Measurements from ENCODE around the gene C9orf50.

The C9orf50 gene

GRCh38 chr9:129632460-129632859 lies 11.6 kb upstream of the C9orf50 start:
- in situ Hi-C loops (cut with HindIII; ENCODE audit: low sequenced_read_pairs), result loop anchor here (5.0 kb wide), 1 partner anchor 95 kb away; no protein-coding TSS in a partner anchor

DNA sequence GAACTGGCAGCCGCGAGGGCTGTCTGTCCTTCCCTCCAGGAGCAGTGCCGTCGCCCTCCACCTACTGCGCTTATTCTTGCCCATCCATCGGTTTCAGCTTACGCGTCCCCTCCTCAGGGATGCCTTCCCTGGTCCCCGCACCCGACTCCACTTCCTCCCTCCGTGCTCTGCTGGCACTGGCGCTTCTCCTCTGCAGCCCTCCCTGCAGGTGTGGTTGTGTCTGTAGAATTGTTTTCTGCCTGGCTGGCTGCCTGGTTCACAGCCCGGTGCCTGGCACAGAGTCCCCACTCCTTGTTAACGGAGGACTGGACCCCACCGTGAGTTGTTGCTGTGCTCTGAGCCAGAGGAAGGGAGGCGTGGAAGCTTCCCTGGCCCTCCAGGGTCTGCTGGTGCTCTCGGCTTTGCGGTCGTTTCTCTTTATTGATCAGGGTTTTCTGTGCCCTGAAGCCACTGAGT lies 10.8 kb upstream of the C9orf50 start:
- in situ Hi-C loops (cut with HindIII; ENCODE audit: low sequenced_read_pairs), result loop anchor here (5.0 kb wide), 1 partner anchor 96 kb away; no protein-coding TSS in a partner anchor

- in situ Hi-C loops (cut with HindIII; ENCODE audit: low sequenced_read_pairs), result loop anchor here (5.0 kb wide), 1 partner anchor 96 kb away; no protein-coding TSS in a partner anchor
These were observed 10.2 kb upstream of the C9orf50 start for GRCh38 chr9:129630967-129631673.

- in situ Hi-C loops (cut with HindIII; ENCODE audit: low sequenced_read_pairs), result no loop called here
These were observed 8.4 kb upstream of the C9orf50 start for GRCh38 chr9:129629251-129629820.

DNA sequence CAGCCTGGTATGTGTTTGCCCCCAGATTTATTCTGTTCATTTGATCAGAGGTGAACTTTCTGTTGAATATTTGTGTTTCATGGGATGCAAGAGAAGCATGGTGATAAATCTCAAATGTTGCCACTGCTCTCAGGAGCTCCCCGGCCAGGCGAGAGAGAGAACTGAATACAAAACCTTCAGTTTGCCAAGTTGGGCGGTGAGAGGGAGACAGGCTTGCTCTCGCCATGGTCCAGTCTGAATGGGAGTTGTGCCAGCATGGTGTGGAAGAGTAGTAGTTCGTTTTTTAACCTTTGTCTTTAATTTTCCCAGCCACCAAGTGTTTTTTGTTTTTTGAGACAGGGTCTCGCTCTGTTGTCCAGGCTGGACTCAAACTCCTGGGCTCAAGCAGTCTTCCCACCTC lies 7.8 kb upstream of the C9orf50 start:
- in situ Hi-C loops (cut with HindIII; ENCODE audit: low sequenced_read_pairs), result no loop called here

GRCh38 chr9:129627556-129628440 lies 6.9 kb upstream of the C9orf50 start:
- in situ Hi-C loops (cut with HindIII; ENCODE audit: low sequenced_read_pairs), result no loop called here

- in situ Hi-C loops (cut with HindIII; ENCODE audit: low sequenced_read_pairs), result no loop called here
These were observed 5.9 kb upstream of the C9orf50 start for GRCh38 chr9:129626625-129627284.

GRCh38 chr9:129626079-129626624 lies 5.3 kb upstream of the C9orf50 start, which contains the start of gene NTMT1:
NTMT1 (plus strand) TSS chr9:129626163; CDS start chr9:129632704, 6,541 bp downstream.
- in situ Hi-C loops (cut with HindIII; ENCODE audit: low sequenced_read_pairs), result no loop called here

GRCh38 chr9:129624947-129625346 lies 4.0 kb upstream of the C9orf50 start:
- in situ Hi-C loops (cut with HindIII; ENCODE audit: low sequenced_read_pairs), result no loop called here

DNA sequence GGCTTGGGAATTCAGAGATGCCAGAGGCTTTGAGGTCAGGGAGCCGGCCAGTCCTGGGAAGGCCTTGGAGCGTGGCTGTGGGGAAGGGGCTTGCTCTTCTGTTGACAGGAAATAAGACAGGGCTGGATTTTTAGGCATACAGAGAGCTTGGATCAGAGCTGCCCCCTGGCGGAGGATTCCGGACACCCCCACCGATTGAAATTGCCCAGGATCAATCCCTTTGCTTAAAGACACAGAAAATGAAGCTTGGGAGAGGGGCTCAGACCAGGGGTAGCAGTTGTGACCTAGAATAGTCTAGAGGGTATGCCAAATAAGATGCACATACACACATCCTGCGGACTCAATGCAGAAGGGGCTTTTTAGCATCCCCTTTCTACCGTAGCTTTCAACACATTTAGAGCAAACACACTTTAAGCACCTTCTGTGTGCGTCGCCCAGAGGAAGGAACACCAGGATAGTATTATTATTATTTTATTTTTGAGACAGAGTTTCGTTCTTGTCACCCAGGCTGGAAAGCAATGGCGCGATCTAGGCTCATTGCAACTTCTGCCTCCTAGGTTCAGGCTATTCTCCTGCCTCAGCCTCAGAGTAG lies 3.4 kb upstream of the C9orf50 start:
- in situ Hi-C loops (cut with HindIII; ENCODE audit: low sequenced_read_pairs), result no loop called here

GRCh38 chr9:129623331-129623730 lies 2.4 kb upstream of the C9orf50 start:
- in situ Hi-C loops (cut with HindIII; ENCODE audit: low sequenced_read_pairs), result no loop called here

- in situ Hi-C loops (cut with HindIII; ENCODE audit: low sequenced_read_pairs), result no loop called here
These were observed 873 bp downstream of the C9orf50 start for GRCh38 chr9:129619787-129620668.

- in situ Hi-C loops (cut with HindIII; ENCODE audit: low sequenced_read_pairs), result no loop called here
These were observed 3.7 kb downstream of the C9orf50 start for GRCh38 chr9:129617167-129617566.

DNA sequence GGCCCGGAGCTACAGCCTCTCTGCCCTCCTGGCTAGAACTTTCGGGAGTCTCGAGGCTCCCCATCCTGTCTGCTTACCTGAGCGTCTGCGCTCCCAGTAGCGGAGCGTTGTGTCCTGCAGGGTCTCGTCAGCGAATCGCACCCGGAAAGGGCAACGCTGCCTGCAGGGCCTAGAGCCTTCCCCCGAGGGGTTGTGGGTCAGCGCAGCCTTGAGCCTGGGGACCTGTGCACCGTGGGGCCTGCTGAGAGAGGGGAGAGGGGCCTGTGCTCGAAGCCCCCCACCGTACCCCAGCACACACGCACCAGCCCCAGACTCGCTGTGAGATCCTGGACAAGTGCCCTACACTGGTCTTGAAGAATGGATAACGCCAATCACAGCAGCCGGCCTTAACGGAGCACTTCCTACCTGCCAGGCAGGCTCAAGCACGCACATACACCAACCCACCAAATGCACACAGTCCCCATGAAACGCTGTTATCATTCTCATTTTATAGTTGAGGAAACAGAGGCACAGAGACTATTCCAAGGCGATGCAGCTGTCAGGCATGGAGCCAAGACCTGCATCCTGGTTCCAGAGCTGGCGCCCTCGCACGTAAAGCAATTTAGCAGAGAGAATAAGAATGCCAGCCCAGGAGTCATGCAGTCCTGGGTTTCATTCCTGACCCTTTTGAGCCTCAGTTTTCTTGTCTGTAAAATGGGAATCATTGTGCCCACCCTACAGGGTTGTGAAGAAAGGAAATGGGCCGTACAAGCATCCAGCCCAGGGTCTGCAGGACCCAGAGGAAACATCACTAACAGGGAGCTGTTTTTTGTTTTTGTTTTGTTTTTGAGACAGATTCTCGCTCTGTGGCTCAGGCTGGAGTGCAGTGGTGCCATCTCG lies 5.3 kb downstream of the C9orf50 start:
- in situ Hi-C loops (cut with HindIII; ENCODE audit: low sequenced_read_pairs), result no loop called here

DNA sequence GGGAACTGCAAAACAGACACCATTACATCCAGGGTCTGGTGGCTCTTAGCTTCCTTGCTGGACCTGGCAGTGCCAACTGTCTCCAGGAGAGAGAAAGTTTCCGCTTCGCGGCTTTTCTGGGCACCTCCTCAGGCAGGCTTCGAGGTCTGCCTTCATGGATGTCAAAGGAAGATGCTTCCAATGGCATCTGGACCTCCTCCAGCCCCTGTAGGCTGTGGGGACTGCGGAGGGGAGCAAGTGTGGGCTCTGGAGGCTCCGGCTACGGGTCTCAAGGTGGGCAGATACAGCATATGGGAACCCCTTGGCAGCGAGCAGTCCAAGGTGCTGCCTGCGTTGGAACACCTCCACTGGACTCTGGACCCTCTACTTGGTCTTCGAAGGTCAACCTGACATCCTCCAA lies 6.0 kb downstream of the C9orf50 start:
- in situ Hi-C loops (cut with HindIII; ENCODE audit: low sequenced_read_pairs), result no loop called here

DNA sequence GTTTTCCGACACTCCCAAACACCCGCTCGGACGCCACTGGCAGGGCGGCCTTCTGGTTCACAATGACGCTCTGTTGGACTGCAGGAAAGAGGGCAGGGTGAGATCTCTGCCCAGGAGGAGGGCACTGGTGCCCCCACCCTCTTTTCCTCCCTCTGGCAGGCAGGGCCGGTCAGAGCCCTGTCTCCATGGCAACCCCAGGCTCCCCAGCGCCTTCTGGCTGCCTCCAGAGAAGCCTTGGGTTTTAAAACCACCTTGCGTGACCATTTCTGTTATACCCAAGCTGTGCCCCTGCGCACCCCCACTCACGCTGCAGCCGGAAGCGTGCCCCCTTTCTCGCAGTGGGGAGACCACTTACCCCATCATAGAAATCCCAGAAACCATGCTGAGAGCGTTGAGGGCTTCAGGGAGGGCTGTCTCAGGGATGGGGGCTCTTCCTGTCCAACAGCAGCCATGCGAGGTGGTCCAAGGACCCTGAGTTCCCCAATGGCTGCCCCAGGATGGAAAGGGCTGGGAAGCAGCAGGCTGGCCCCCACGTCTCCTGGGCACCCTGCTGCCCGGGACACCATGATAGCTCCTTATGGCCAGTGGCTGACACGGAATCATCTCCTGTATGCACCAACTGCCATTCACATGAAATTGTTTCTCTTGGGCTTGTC lies 7.3 kb downstream of the C9orf50 start:
- in situ Hi-C loops (cut with HindIII; ENCODE audit: low sequenced_read_pairs), result no loop called here

DNA sequence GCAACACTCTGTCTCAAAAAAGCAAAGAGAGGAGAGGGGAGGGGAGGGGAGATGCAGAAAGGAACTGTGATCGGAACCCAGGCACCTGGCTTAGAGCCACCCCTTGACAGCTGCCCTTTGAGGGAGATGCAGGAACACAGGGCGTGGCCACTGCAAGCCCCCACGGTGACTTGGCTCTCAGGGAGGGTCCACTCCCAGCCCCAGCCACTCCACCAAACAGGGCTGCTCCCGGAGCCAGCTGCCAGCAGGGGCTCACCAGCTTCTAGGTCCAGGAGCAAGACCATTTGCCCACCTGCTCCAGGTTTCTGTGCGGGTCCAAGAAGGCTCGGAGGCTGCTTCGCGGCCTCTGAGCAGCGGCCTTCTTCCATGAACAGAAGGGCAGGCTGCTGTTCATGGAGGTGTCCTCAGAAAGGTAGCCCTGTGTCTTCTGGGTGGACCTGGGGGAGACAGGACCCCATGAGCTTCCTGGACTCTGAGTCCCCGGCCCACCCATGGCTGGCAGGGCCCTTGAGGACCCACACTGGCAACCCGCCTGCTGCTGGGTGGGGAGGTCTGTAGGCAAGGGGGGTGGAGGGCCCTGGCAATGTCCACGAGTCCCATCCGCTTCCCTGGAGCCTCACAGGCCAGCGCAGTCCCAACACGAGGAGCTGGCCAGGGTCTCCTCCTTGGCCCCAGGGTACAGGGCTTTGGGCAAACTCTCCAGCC lies 7.9 kb downstream of the C9orf50 start:
- in situ Hi-C loops (cut with HindIII; ENCODE audit: low sequenced_read_pairs), result no loop called here
